Measurements from ENCODE around the gene SCN2B.

Gene SCN2B

GRCh38 chr11:118124929-118125535 is 51.4 kb downstream of the SCN2B start:
- TF ChIP-seq CTCF (IDR thresholded peaks at IDR 0.05; ENCODE audit: low read depth, low read length): no peak
- H3K27me3 ChIP-seq: peaks cover 4% of the 10 kb centered on the region; the same call in 1 of the 2 replicates
- H3K36me3 ChIP-seq: no peaks in the 10 kb centered on the region
- no peaks in the 10 kb centered on the region for H3K9me3 ChIP-seq
- H3K4me3 ChIP-seq (ENCODE audit: low read depth, low read length): no peak overlapping the region
- no peak for DNase-seq
- peaks cover 3% of the 10 kb centered on the region; the same call in 1 of the 2 replicates for H3K4me1 ChIP-seq

- Histone ChIP-seq H3K36me3 (no peaks in the 10 kb centered on the region), H3K27me3 (peaks cover 13% of the 10 kb centered on the region), H3K4me3 (ENCODE audit: low read depth, low read length) (no peak overlapping the region), H3K4me1 (no peaks in the 10 kb centered on the region), H3K9me3 (no peaks in the 10 kb centered on the region)
- no peak for TF ChIP-seq CTCF (IDR thresholded peaks at IDR 0.05; ENCODE audit: low read depth, low read length)
- no peak for DNase-seq
Measured at GRCh38 chr11:118120793-118121192, 55.6 kb downstream of the SCN2B start.

GRCh38 chr11:118117790-118118601 is 58.4 kb downstream of the SCN2B start:
- Histone ChIP-seq H3K27me3 (peaks cover 16% of the 10 kb centered on the region), H3K36me3 (no peaks in the 10 kb centered on the region), H3K4me3 (ENCODE audit: low read depth, low read length) (no peak overlapping the region), H3K4me1 (no peaks in the 10 kb centered on the region), H3K9me3 (no peaks in the 10 kb centered on the region)
- TF ChIP-seq CTCF (IDR thresholded peaks at IDR 0.05; ENCODE audit: low read depth, low read length): no peak
- DNase-seq: no peak

GRCh38 chr11:118115048-118115447 is 61.4 kb downstream of the SCN2B start:
- DNase-seq: no peak
- no peaks in the 10 kb centered on the region for H3K36me3 ChIP-seq
- H3K9me3 ChIP-seq: no peaks in the 10 kb centered on the region
- H3K27me3 ChIP-seq: peaks cover 15% of the 10 kb centered on the region
- TF ChIP-seq CTCF (IDR thresholded peaks at IDR 0.05; ENCODE audit: low read depth, low read length): no peak
- H3K4me1 ChIP-seq: no peaks in the 10 kb centered on the region
- no peak overlapping the region for H3K4me3 ChIP-seq (ENCODE audit: low read depth, low read length)

GRCh38 chr11:118114266-118114665 is 62.2 kb downstream of the SCN2B start:
- H3K4me3 ChIP-seq (ENCODE audit: low read depth, low read length): no peak overlapping the region
- no peaks in the 10 kb centered on the region for H3K9me3 ChIP-seq
- no peak for DNase-seq
- no peaks in the 10 kb centered on the region for H3K4me1 ChIP-seq
- H3K27me3 ChIP-seq: peaks cover 18% of the 10 kb centered on the region
- TF ChIP-seq CTCF (IDR thresholded peaks at IDR 0.05; ENCODE audit: low read depth, low read length): no peak
- no peaks in the 10 kb centered on the region for H3K36me3 ChIP-seq

All from BE2C (cell line).